ENCODE measurements around the gene MAFB. TPM values are rescaled to one million over a fixed set of nuclear protein-coding genes. Genes with fewer than 3 reads are reported as not detected.

The MAFB gene
- total RNA-seq, 1 donor from 2014 or later: 1.3 TPM

GRCh38 chr20:40698744-40699143, 9.7 kb upstream of the MAFB start:
- TF ChIP-seq CTCF (IDR thresholded peaks at IDR 0.05; ENCODE audit: insufficient read depth, low read length, severe bottlenecking): no peak
- no peak for FAIRE-seq

GRCh38 chr20:40698281-40698680, 9.2 kb upstream of the MAFB start:
- H3K36me3 ChIP-seq (ENCODE audit: control insufficient read depth, insufficient read depth, low read length): no peaks in the 10 kb centered on the region
- TF ChIP-seq CTCF (IDR thresholded peaks at IDR 0.05; ENCODE audit: insufficient read depth, low read length, severe bottlenecking): no peak
- FAIRE-seq (no peak), DNase-seq (ENCODE audit: low read depth) (no peak)
- H3K4me3 ChIP-seq (ENCODE audit: low read depth, low read length): no peak overlapping the region
- H3K27me3 ChIP-seq (ENCODE audit: control insufficient read depth, insufficient read depth, low read length): peaks cover 11% of the 10 kb centered on the region

More at GRCh38 chr20:40698744-40699143, 9.7 kb upstream of the MAFB start:
- H3K4me3 ChIP-seq (ENCODE audit: low read depth, low read length): no peak overlapping the region
- DNase-seq (ENCODE audit: low read depth): no peak
- peaks cover 11% of the 10 kb centered on the region for H3K27me3 ChIP-seq (ENCODE audit: control insufficient read depth, insufficient read depth, low read length)
- no peaks in the 10 kb centered on the region for H3K36me3 ChIP-seq (ENCODE audit: control insufficient read depth, insufficient read depth, low read length)

- H3K36me3 ChIP-seq (ENCODE audit: control insufficient read depth, insufficient read depth, low read length): no peaks in the 10 kb centered on the region
- peaks cover 17% of the 10 kb centered on the region for H3K27me3 ChIP-seq (ENCODE audit: control insufficient read depth, insufficient read depth, low read length)
- FAIRE-seq: no peak
- TF ChIP-seq CTCF (IDR thresholded peaks at IDR 0.05; ENCODE audit: insufficient read depth, low read length, severe bottlenecking): no peak
- H3K4me3 ChIP-seq (ENCODE audit: low read depth, low read length): no peak overlapping the region
- no peak for DNase-seq (ENCODE audit: low read depth)
These were observed 8.5 kb upstream of the MAFB start for GRCh38 chr20:40697541-40697940.

GRCh38 chr20:40695214-40695613, 6.2 kb upstream of the MAFB start:
- H3K27me3 ChIP-seq (ENCODE audit: control insufficient read depth, insufficient read depth, low read length): peaks cover 38% of the 10 kb centered on the region
- TF ChIP-seq CTCF (IDR thresholded peaks at IDR 0.05; ENCODE audit: insufficient read depth, low read length, severe bottlenecking): no peak
- DNase-seq (ENCODE audit: low read depth) (no peak), FAIRE-seq (no peak)
- no peaks in the 10 kb centered on the region for H3K36me3 ChIP-seq (ENCODE audit: control insufficient read depth, insufficient read depth, low read length)
- no peak overlapping the region for H3K4me3 ChIP-seq (ENCODE audit: low read depth, low read length)

- Histone ChIP-seq H3K36me3 (ENCODE audit: control insufficient read depth, insufficient read depth, low read length) (no peaks in the 10 kb centered on the region), H3K4me3 (ENCODE audit: low read depth, low read length) (no peak overlapping the region), H3K27me3 (ENCODE audit: control insufficient read depth, insufficient read depth, low read length) (peaks cover 38% of the 10 kb centered on the region)
- FAIRE-seq: no peak
- DNase-seq (ENCODE audit: low read depth): no peak
- no peak for TF ChIP-seq CTCF (IDR thresholded peaks at IDR 0.05; ENCODE audit: insufficient read depth, low read length, severe bottlenecking)
These were observed 5.2 kb upstream of the MAFB start for GRCh38 chr20:40694246-40694645.

- DNase-seq (ENCODE audit: low read depth) (no peak), FAIRE-seq (no peak)
- Histone ChIP-seq H3K4me3 (ENCODE audit: low read depth, low read length) (no peak overlapping the region), H3K36me3 (ENCODE audit: control insufficient read depth, insufficient read depth, low read length) (no peaks in the 10 kb centered on the region), H3K27me3 (ENCODE audit: control insufficient read depth, insufficient read depth, low read length) (peaks cover 45% of the 10 kb centered on the region)
- TF ChIP-seq CTCF (IDR thresholded peaks at IDR 0.05; ENCODE audit: insufficient read depth, low read length, severe bottlenecking): no peak
These were observed 3.4 kb upstream of the MAFB start for GRCh38 chr20:40692240-40693011.

Data from bronchial epithelial cell (primary cell).